Fibroblast of lung (primary cell): ENCODE results near the gene WWTR1.

Source experiments
- EZH2 ChIP-seq: IDR thresholded peaks from 2 replicates; pipeline ENCODE4 v1.5.1; 2012; ENCODE audit warnings: low read length, control low read depth, mild to moderate bottlenecking; ENCODE audit errors: missing control alignments
- TF ChIP-seq, protein P1 (sequence below), 2 donors: IDR thresholded peaks in 1 of 2; conservative IDR thresholded peaks in 1 of 2; 1 replicate in 1 of 2; 2 replicates in 1 of 2; pipeline ENCODE4 v1.5.1; 2011 to 2012; ENCODE audit warnings: low read length in 2 of 2, control low read depth in 1 of 2, inconsistent platforms in 1 of 2, low read depth in 1 of 2, mild to moderate bottlenecking in 1 of 2

DNA sequence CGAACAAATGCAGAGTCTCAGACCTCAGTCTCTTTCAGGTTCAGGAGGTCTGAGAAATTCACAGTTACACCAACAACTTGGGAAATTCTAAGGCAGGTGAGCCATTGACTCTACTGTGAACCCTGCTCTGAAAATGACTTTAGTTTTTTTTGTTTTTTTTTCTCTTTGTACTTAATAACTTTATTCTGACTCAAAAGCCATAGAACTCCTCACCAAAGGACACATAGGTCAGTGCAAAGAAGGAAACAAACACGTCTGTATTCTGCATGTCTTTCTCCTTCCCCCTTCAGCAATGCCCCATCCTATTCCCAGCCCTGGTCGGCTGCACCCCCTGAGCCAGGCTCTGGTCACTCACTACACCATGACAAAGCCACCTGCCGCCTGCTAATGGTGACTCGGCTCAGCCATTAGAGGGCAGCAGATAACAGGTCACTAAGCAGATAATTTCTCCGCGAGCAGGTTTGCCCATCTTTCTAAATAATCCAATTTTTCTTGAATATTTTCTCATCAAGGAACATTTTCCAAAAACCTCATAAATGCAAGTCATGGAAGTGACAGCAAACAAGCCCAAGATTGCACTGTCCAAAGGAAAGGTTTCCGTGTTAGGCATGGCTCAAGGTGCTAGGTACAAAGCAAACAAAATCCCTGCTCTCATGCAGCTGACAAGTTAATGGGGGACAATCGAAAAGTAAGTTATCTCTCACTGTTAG, 145.6 kb downstream of the WWTR1 start:
- TF ChIP-seq EZH2: no peak
- TF ChIP-seq, protein P1, sequence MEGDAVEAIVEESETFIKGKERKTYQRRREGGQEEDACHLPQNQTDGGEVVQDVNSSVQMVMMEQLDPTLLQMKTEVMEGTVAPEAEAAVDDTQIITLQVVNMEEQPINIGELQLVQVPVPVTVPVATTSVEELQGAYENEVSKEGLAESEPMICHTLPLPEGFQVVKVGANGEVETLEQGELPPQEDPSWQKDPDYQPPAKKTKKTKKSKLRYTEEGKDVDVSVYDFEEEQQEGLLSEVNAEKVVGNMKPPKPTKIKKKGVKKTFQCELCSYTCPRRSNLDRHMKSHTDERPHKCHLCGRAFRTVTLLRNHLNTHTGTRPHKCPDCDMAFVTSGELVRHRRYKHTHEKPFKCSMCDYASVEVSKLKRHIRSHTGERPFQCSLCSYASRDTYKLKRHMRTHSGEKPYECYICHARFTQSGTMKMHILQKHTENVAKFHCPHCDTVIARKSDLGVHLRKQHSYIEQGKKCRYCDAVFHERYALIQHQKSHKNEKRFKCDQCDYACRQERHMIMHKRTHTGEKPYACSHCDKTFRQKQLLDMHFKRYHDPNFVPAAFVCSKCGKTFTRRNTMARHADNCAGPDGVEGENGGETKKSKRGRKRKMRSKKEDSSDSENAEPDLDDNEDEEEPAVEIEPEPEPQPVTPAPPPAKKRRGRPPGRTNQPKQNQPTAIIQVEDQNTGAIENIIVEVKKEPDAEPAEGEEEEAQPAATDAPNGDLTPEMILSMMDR (conservative IDR thresholded peaks at IDR 0.05 in 1 of 2, IDR thresholded peaks at IDR 0.05 in 1 of 2; ENCODE audit: low read depth in 1 of 2, low read length in 2 of 2): peak; percentile 68 to 74
